H9 (cell line): ENCODE results near the gene PQBP1. TPM values are rescaled to one million over a fixed set of nuclear protein-coding genes. Genes with fewer than 3 reads are reported as not detected.

Experiments used
- DNase-seq: peaks from one replicate; pipeline ENCODE4 v3.0.0-alpha.2; 2017
- H2AFZ ChIP-seq: one replicate; pipeline ENCODE4 v1.6.1; 2013; ENCODE audit warnings: mild to moderate bottlenecking, low read length, control low read depth, moderate library complexity
- H2AK5ac ChIP-seq: 2 replicates; pipeline ENCODE4 v1.6.1; 2013; ENCODE audit warnings: low read length, control low read depth, mixed read lengths; ENCODE audit not compliant: insufficient read length
- H2BK120ac ChIP-seq: one replicate; pipeline ENCODE4 v1.6.1; 2013; ENCODE audit warnings: low read depth, mild to moderate bottlenecking, low read length, control low read depth, inconsistent platforms; ENCODE audit not compliant: poor library complexity, severe bottlenecking
- H2BK12ac ChIP-seq: 2 replicates; pipeline ENCODE4 v1.6.1; 2013; ENCODE audit warnings: low read length, control low read depth, mixed read lengths, low read depth; ENCODE audit not compliant: insufficient read length
- H2BK15ac ChIP-seq: 2 replicates; pipeline ENCODE4 v1.6.1; 2013; ENCODE audit warnings: low read depth, low read length, control low read depth
- H2BK20ac ChIP-seq: one replicate; pipeline ENCODE4 v1.6.1; 2013; ENCODE audit warnings: low read depth, mild to moderate bottlenecking, low read length, control low read depth, inconsistent platforms; ENCODE audit not compliant: poor library complexity, severe bottlenecking
- H2BK5ac ChIP-seq: 2 replicates; pipeline ENCODE4 v1.6.1; 2013; ENCODE audit warnings: low read length, control low read depth, mixed read lengths; ENCODE audit not compliant: insufficient read length
- H3K14ac ChIP-seq: 2 replicates; pipeline ENCODE4 v1.6.1; 2013; ENCODE audit warnings: low read length, control low read depth; ENCODE audit not compliant: insufficient read depth
- H3K18ac ChIP-seq: 2 replicates; pipeline ENCODE4 v1.6.1; 2013; ENCODE audit warnings: low read depth, mild to moderate bottlenecking, mixed read lengths, low read length, control low read depth; ENCODE audit not compliant: insufficient read length
- H3K23ac ChIP-seq: 2 replicates; pipeline ENCODE4 v1.6.1; 2013; ENCODE audit warnings: low read length, control low read depth, mixed read lengths, low read depth; ENCODE audit not compliant: insufficient read length
- H3K23me2 ChIP-seq: 2 replicates; pipeline ENCODE4 v1.6.1; 2013; ENCODE audit warnings: low read depth, mild to moderate bottlenecking, mixed read lengths, low read length, control low read depth; ENCODE audit not compliant: insufficient read length, poor library complexity, severe bottlenecking
- H3K27ac ChIP-seq: 2 replicates; pipeline ENCODE4 v1.5.1; 2013; ENCODE audit warnings: low read length, control low read depth, mixed read lengths, low read depth; ENCODE audit not compliant: insufficient read length
- H3K27me3 ChIP-seq: 2 replicates; pipeline ENCODE4 v1.6.1; 2013; ENCODE audit warnings: low read length, control low read depth, inconsistent platforms; ENCODE audit not compliant: insufficient read depth
- H3K4ac ChIP-seq: 2 replicates; pipeline ENCODE4 v1.6.1; 2013; ENCODE audit warnings: low read depth, mild to moderate bottlenecking, control low read depth, inconsistent platforms, low read length, moderate library complexity
- H3K4me1 ChIP-seq: 2 replicates; pipeline ENCODE4 v1.6.1; 2013; ENCODE audit warnings: low read length, control low read depth, inconsistent platforms; ENCODE audit not compliant: insufficient read depth
- H3K4me2 ChIP-seq: 2 replicates; pipeline ENCODE4 v1.6.1; 2013; ENCODE audit warnings: low read length, control low read depth, mixed read lengths; ENCODE audit not compliant: insufficient read length, insufficient read depth
- H3K56ac ChIP-seq: 2 replicates; pipeline ENCODE4 v1.6.1; 2013; ENCODE audit warnings: low read depth, mild to moderate bottlenecking, mixed read lengths, low read length, control low read depth; ENCODE audit not compliant: insufficient read length
- H3K79me1 ChIP-seq: 2 replicates; pipeline ENCODE4 v1.6.1; 2013; ENCODE audit warnings: low read depth, mild to moderate bottlenecking, moderate library complexity, low read length, control low read depth, inconsistent platforms; ENCODE audit not compliant: insufficient read depth, poor library complexity, severe bottlenecking
- H3K79me2 ChIP-seq: 2 replicates; pipeline ENCODE4 v1.6.1; 2013; ENCODE audit warnings: low read length, control low read depth, inconsistent platforms; ENCODE audit not compliant: insufficient read depth
- H3K9ac ChIP-seq: 2 replicates; pipeline ENCODE4 v1.6.1; 2013; ENCODE audit warnings: low read length, control low read depth, mixed read lengths; ENCODE audit not compliant: insufficient read length; ENCODE audit errors: extremely low read depth
- H3K9me3 ChIP-seq: one replicate; pipeline ENCODE4 v1.6.1; 2013; ENCODE audit warnings: low read depth, low read length, inconsistent platforms; ENCODE audit not compliant: control insufficient read depth
- H3T11ph ChIP-seq: one replicate; pipeline ENCODE4 v1.6.1; 2013; ENCODE audit warnings: mild to moderate bottlenecking, low read length, control low read depth, inconsistent platforms
- H4K20me1 ChIP-seq: one replicate; pipeline ENCODE4 v1.6.1; 2013; ENCODE audit not compliant: control insufficient read depth, insufficient read length, insufficient read depth
- H4K5ac ChIP-seq: 2 replicates; pipeline ENCODE4 v1.6.1; 2013; ENCODE audit warnings: low read depth, mild to moderate bottlenecking, mixed read lengths, low read length, control low read depth; ENCODE audit not compliant: insufficient read length
- H4K8ac ChIP-seq: replicated peaks from 2 replicates; pipeline ENCODE4 v1.6.1; 2013; ENCODE audit warnings: low read length, control low read depth, mixed read lengths, low read depth; ENCODE audit not compliant: insufficient read length
- H4K91ac ChIP-seq: 2 replicates; pipeline ENCODE4 v1.6.1; 2013; ENCODE audit warnings: low read depth, mild to moderate bottlenecking, moderate library complexity, mixed read lengths, low read length, control low read depth; ENCODE audit not compliant: insufficient read length
- H3K27ac Mint-ChIP-seq, 3 experiments: 2 replicates in 2 of 3; 3 replicates in 1 of 3; pipeline ENCODE4 v1.8.0; 2020 to 2021; ENCODE audit warnings: mixed read lengths in 3 of 3, mild to moderate bottlenecking in 1 of 3, moderate library complexity in 1 of 3
- H3K27me3 Mint-ChIP-seq: 2 replicates; pipeline ENCODE4 v1.8.0; 2021; ENCODE audit warnings: low read depth, mild to moderate bottlenecking, moderate library complexity, mixed read lengths
- H3K36me3 Mint-ChIP-seq, 3 experiments: 2 replicates in 2 of 3; 3 replicates in 1 of 3; pipeline ENCODE4 v1.8.0; 2020 to 2021; ENCODE audit warnings: low read depth in 3 of 3, mixed read lengths in 3 of 3; ENCODE audit not compliant: insufficient read depth in 1 of 3
- H3K4me1 Mint-ChIP-seq, 2 experiments: 2 replicates each; pipeline ENCODE4 v1.8.0; 2020; ENCODE audit warnings: mixed read lengths in 2 of 2
- H3K4me3 Mint-ChIP-seq, 2 experiments: 2 replicates in 1 of 2; 3 replicates in 1 of 2; pipeline ENCODE4 v1.8.0; 2020 to 2021; ENCODE audit warnings: mild to moderate bottlenecking in 2 of 2, mixed read lengths in 2 of 2, moderate library complexity in 1 of 2
- H3K9me3 Mint-ChIP-seq, 2 experiments: 2 replicates in 1 of 2; 3 replicates in 1 of 2; pipeline ENCODE4 v1.8.0; 2020; ENCODE audit warnings: mild to moderate bottlenecking in 2 of 2, mixed read lengths in 2 of 2, moderate library complexity in 1 of 2
- CTCF ChIP-seq: fragments of 200-600 bp; sonication (generic); conservative IDR thresholded peaks from 3 replicates; pipeline ENCODE4 v1.8.0; 2021; ENCODE audit warnings: antibody characterized with exemption, mild to moderate bottlenecking
- WGBS: extraction: QIAGEN DNeasy Blood & Tissue Kit; methylation state at CpG from one replicate; pipeline ENCODE4 v1.1.7; 2013; ENCODE audit warnings: missing lambda C conversion rate, low lambda C conversion rate, mixed read lengths; ENCODE audit not compliant: insufficient read length; ENCODE audit errors: extremely low coverage; 5-methylcytosine and 5-hydroxymethylcytosine counted together
- total RNA-seq: library from RNA; stranded (reverse); gene quantifications from 2 replicates; pipeline ENCODE4 v1.2.1, GENCODE V29; 2021

PQBP1 gene
- total RNA-seq, 1 experiment from 2014 or later, result 87.9 TPM

- Histone ChIP-seq H2BK5ac (no peak overlapping the region), H2AFZ (no peak overlapping the region), H4K8ac (no peak overlapping the region), H3K4me2 (no peak overlapping the region), H3K14ac (no peak overlapping the region), H3K4ac (no peak overlapping the region), H2AK5ac (no peak overlapping the region), H3K4me1 (no peaks in the 10 kb centered on the region), H2BK12ac (no peak overlapping the region), H3T11ph (no peak overlapping the region), H4K20me1 (peaks cover 3% of the 10 kb centered on the region), H2BK15ac (no peak overlapping the region), H3K9ac (no peak overlapping the region), H3K23ac (no peak overlapping the region), H3K18ac (no peak overlapping the region), H3K56ac (no peak overlapping the region), H3K79me1 (no peaks in the 10 kb centered on the region), H3K27ac (no peak overlapping the region), H3K79me2 (no peaks in the 10 kb centered on the region; the same call in 1 of the 2 replicates), H2BK120ac (no peak overlapping the region), H3K27me3 (no peaks in the 10 kb centered on the region), H2BK20ac (no peak overlapping the region), H3K23me2 (no peaks in the 10 kb centered on the region), H4K91ac (no peak overlapping the region), H3K9me3 (no peaks in the 10 kb centered on the region), H4K5ac (no peak overlapping the region)
- TF ChIP-seq CTCF, result no peak
- WGBS, result no CpG with 5 or more reads among the region's 14 CpGs
- Mint-ChIP-seq H3K4me1 (peaks cover 4 to 5% of the 10 kb centered on the region in 2 experiments; a peak in 3 of 4 replicates), H3K4me3 (no peak overlapping the region), H3K36me3 (peaks cover 23 to 56% (median 50%) of the 10 kb centered on the region in 3 experiments), H3K27me3 (no peaks in the 10 kb centered on the region; the same call in none of the 2 replicates), H3K9me3 (peaks cover 70% of the 10 kb centered on the region in 2 experiments), H3K27ac (no peak overlapping the region)
- no peak for DNase-seq
Measured at GRCh38 chrX:48904626-48905025, 6.9 kb downstream of the PQBP1 start.
